Measurements from ENCODE around the gene PLAC1.

The PLAC1 gene

GRCh38 chrX:134628663-134629062 lies 29.6 kb downstream of the PLAC1 start:
- DNase-seq = no peak

GRCh38 chrX:134626434-134626833 lies 31.8 kb downstream of the PLAC1 start:
- DNase-seq = no peak

- no peak for DNase-seq
Observed at GRCh38 chrX:134625315-134625718, 33.0 kb downstream of the PLAC1 start.

- DNase-seq = no peak
Observed at GRCh38 chrX:134624046-134624430, 34.2 kb downstream of the PLAC1 start.

- no peak for DNase-seq
Observed at GRCh38 chrX:134623293-134624045, 34.8 kb downstream of the PLAC1 start.

GRCh38 chrX:134622813-134623185 lies 35.5 kb downstream of the PLAC1 start:
- no peak for DNase-seq

- DNase-seq = no peak
Observed at GRCh38 chrX:134622056-134622812, 36.0 kb downstream of the PLAC1 start.

GRCh38 chrX:134619838-134620237 lies 38.4 kb downstream of the PLAC1 start:
- DNase-seq = no peak

GRCh38 chrX:134613396-134613795 lies 44.9 kb downstream of the PLAC1 start:
- DNase-seq = no peak

- DNase-seq = no peak
Observed at GRCh38 chrX:134608153-134608552, 50.1 kb downstream of the PLAC1 start.

- no peak for DNase-seq
Observed at GRCh38 chrX:134607523-134607922, 50.7 kb downstream of the PLAC1 start.

- DNase-seq = no peak
Observed at GRCh38 chrX:134604701-134605311, 53.5 kb downstream of the PLAC1 start.

- no peak for DNase-seq
Observed at GRCh38 chrX:134603806-134604700, 54.2 kb downstream of the PLAC1 start.

- DNase-seq = no peak
Observed at GRCh38 chrX:134602410-134602809, 55.9 kb downstream of the PLAC1 start.

GRCh38 chrX:134601240-134601765 lies 57.0 kb downstream of the PLAC1 start:
- DNase-seq = no peak

GRCh38 chrX:134600714-134601113 lies 57.6 kb downstream of the PLAC1 start:
- no peak for DNase-seq

GRCh38 chrX:134599184-134599914 lies 58.9 kb downstream of the PLAC1 start:
- no peak for DNase-seq

- no peak for DNase-seq
Observed at GRCh38 chrX:134592303-134592702, 66.0 kb downstream of the PLAC1 start.

GRCh38 chrX:134591502-134591901 lies 66.8 kb downstream of the PLAC1 start:
- DNase-seq = no peak

- DNase-seq = no peak
Observed at GRCh38 chrX:134588806-134589205, 69.5 kb downstream of the PLAC1 start.

GRCh38 chrX:134580907-134581306 lies 77.4 kb downstream of the PLAC1 start:
- DNase-seq = no peak

- no peak for DNase-seq
Observed at GRCh38 chrX:134573683-134574035, 84.6 kb downstream of the PLAC1 start.

Measured in midbrain (tissue), 1 donor.